Measurements from ENCODE around the gene DENND4A. TPM values are rescaled to one million over a fixed set of nuclear protein-coding genes. Genes with fewer than 3 reads are reported as not detected.

DENND4A gene
- polyA plus RNA-seq, 2 of the 4 experiments (the other 2 are of a cell fraction): 5.6 to 16.8 TPM

DNA sequence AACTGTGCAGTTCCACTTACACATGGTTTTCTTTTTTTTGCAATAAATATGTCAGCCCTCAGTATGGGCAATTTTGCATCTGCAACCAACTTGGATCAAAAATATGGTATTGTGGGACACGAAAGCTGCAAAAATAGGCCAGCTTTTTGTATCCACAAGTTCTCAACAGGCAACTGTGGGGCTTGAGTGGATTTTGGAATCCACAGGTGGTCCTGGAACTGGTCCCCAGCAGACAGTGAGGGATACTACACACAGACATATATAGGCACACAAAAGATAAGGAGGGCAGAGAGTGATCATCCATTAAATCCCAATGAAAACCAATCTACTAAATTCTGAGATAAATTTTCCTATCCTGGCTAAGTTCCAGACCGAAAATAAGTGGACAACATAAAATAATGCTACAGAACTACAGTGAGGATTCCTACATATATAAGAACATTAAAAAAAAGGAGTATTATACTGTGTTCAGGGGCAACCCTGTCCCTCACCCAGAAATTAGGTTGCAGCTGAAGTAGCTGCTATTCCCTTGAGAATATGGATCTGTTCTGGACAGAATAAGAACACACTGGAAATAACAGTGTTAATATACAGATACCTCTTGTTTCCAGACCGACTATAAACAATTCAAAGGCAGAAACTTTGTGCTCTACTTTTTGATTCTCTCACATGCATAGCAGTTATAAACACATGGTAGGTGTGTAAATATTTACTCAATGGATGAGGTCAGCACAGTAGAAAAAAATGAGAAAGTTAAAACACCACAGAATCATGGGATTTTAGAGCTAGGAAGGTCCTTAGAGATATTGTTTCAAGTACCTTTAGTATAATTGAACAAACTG is 25.4 kb downstream of the DENND4A start:
- Histone ChIP-seq H3K4me2 (peak overlapping the region; percentile 49), H3K4me3 (no peak overlapping the region), H3K4me1 (peaks cover 15% of the 10 kb centered on the region), H3K27ac (no peak overlapping the region), H3K9me3 (no peaks in the 10 kb centered on the region)
- DNase-seq (ENCODE audit: low read depth in 1 of 2, low spot score in 1 of 2): peak in 1 of 2 experiments; percentile 23
- peak; percentile 71 to 72; a peak in 5 of 6 replicates for ATAC-seq
- TF ChIP-seq FOSL2 (IDR thresholded peaks at IDR 0.05): no peak
- peak; percentile 22; the same call in 1 of the 2 replicates for TF ChIP-seq FOSL2 (CRISPR knock-in tag; IDR thresholded peaks at IDR 0.05)
- no peak for TF ChIP-seq KDM5A (IDR thresholded peaks at IDR 0.05)
- TF ChIP-seq, protein P1, sequence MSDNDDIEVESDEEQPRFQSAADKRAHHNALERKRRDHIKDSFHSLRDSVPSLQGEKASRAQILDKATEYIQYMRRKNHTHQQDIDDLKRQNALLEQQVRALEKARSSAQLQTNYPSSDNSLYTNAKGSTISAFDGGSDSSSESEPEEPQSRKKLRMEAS (IDR thresholded peaks at IDR 0.05): peak; percentile 54; the same call in 1 of the 2 replicates
- CTCF ChIA-PET: interaction anchor here (0.8 to 1.5 kb wide), 4 partner anchors 12 to 62 kb away, joined by 3 to 4 read pairs (median 3); no protein-coding TSS in a partner anchor
- FAIRE-seq: no peak
- POLR2A ChIA-PET: no interaction called here
- 52% methylated on average over 3 of the region's 3 CpGs for WGBS (ENCODE audit: missing lambda C conversion rate)

DNA sequence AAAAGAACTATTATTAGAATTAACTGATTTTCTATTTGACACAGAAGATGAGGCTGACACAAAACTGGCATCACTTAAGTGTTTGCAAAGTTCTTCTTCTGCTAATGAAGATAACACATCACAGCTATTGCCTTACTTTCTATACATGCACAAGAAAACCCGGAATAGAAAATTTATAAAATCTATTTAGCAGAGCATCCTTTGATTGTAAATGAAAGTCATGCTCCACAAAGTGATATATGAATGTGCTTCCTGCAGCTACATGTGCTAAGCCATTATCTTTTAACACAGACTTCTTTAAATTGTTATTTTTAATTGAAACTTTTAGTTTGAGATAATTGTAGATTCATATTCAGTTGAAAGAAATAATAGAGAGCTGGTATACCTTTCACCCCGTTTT is 27.0 kb downstream of the DENND4A start:
- ChIA-PET POLR2A (no interaction called here), CTCF (no interaction called here)
- WGBS (ENCODE audit: missing lambda C conversion rate): 80% methylated on average over 2 of the region's 2 CpGs
- no peak overlapping the region for H3K27ac ChIP-seq
- no peak for DNase-seq (ENCODE audit: low read depth in 1 of 2, low spot score in 1 of 2)
- no peak for ATAC-seq
- TF ChIP-seq FOSL2 (IDR thresholded peaks at IDR 0.05) (no peak), FOSL2 (CRISPR knock-in tag; IDR thresholded peaks at IDR 0.05) (no peak), TP53 (CRISPR knock-in tag; IDR thresholded peaks at IDR 0.05) (no peak), EHF (CRISPR knock-in tag; IDR thresholded peaks at IDR 0.05) (no peak), CEBPB (IDR thresholded peaks at IDR 0.05) (no peak), ESRRA (IDR thresholded peaks at IDR 0.05; ENCODE audit: borderline replicate concordance, low read length) (no peak), GATA3 (IDR thresholded peaks at IDR 0.05; ENCODE audit: borderline replicate concordance) (no peak), HOXB13 (CRISPR knock-in tag; IDR thresholded peaks at IDR 0.05; ENCODE audit: low read depth) (no peak), MAZ (IDR thresholded peaks at IDR 0.05; ENCODE audit: borderline replicate concordance, low read depth, low read length) (no peak), FOXS1 (CRISPR knock-in tag; IDR thresholded peaks at IDR 0.05) (no peak), HEYL (CRISPR knock-in tag; IDR thresholded peaks at IDR 0.05) (no peak), CHD4 (IDR thresholded peaks at IDR 0.05; ENCODE audit: borderline replicate concordance) (no peak), CBX2 (IDR thresholded peaks at IDR 0.05; ENCODE audit: borderline replicate concordance, low read depth) (no peak), HDAC2 (IDR thresholded peaks at IDR 0.05) (no peak), RNF2 (IDR thresholded peaks at IDR 0.05; ENCODE audit: borderline replicate concordance, low read depth) (no peak)
- TF ChIP-seq, protein P2, sequence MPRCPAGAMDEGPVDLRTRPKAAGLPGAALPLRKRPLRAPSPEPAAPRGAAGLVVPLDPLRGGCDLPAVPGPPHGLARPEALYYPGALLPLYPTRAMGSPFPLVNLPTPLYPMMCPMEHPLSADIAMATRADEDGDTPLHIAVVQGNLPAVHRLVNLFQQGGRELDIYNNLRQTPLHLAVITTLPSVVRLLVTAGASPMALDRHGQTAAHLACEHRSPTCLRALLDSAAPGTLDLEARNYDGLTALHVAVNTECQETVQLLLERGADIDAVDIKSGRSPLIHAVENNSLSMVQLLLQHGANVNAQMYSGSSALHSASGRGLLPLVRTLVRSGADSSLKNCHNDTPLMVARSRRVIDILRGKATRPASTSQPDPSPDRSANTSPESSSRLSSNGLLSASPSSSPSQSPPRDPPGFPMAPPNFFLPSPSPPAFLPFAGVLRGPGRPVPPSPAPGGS (IDR thresholded peaks at IDR 0.05): no peak
- TF ChIP-seq, protein P3, sequence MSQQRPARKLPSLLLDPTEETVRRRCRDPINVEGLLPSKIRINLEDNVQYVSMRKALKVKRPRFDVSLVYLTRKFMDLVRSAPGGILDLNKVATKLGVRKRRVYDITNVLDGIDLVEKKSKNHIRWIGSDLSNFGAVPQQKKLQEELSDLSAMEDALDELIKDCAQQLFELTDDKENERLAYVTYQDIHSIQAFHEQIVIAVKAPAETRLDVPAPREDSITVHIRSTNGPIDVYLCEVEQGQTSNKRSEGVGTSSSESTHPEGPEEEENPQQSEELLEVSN (IDR thresholded peaks at IDR 0.05; ENCODE audit: borderline replicate concordance, low read depth): no peak
- FAIRE-seq: no peak
- H3K4me2 ChIP-seq: no peak overlapping the region
- H3K4me1 ChIP-seq: peaks cover 15% of the 10 kb centered on the region
- H3K4me3 ChIP-seq: no peak overlapping the region
- no peaks in the 10 kb centered on the region for H3K9me3 ChIP-seq

DNA sequence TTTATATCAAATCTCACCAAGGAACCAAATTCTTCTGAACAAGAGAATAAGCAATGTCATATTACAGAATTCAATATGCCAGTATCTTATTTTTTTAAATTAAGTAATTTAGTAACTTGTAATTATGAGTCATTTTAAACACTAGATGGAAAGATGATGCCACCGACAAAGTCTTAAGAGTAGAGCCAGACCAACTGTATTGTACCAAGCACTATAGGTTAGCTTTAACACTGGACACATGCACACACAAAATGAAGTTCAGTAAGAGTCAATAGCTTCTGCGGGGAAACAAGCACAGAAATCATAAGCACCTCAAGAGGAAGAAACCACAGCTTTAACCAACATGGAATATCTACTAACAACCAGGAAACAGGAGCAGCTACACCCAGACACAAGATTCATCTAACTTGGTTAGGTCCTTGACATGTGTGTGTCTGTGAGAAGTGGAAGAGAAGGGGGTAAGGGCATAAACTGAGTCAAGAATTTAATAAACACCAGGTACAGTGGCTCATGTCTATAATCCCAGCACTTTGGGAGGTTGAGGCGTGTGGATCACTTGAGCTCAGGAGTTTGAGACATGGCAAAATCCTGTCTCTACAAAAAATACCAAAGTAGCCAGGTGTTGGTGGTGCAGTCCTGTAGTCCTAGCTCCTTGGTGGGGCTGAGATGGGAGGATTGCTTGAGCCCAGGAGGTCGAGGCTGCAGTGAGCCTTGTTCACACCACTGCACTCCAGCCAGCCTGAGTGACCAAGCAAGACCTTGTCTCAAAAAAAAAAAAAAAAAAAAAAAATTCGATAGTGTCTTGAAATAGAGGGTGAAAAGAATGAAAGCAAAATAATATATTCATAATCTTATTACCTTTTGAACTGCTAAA is 28.9 kb downstream of the DENND4A start:
- TF ChIP-seq FOSL2 (IDR thresholded peaks at IDR 0.05) (no peak), FOSL2 (CRISPR knock-in tag; IDR thresholded peaks at IDR 0.05) (0 out of 2 replicates have a peak, but pooled peaks have one; percentile 8), CBX2 (IDR thresholded peaks at IDR 0.05; ENCODE audit: borderline replicate concordance, low read depth) (no peak), SREBF2 (IDR thresholded peaks at IDR 0.05) (no peak), PHF8 (IDR thresholded peaks at IDR 0.05; ENCODE audit: borderline replicate concordance, low read depth) (no peak)
- TF ChIP-seq, protein P4, sequence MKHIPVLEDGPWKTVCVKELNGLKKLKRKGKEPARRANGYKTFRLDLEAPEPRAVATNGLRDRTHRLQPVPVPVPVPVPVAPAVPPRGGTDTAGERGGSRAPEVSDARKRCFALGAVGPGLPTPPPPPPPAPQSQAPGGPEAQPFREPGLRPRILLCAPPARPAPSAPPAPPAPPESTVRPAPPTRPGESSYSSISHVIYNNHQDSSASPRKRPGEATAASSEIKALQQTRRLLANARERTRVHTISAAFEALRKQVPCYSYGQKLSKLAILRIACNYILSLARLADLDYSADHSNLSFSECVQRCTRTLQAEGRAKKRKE (CRISPR knock-in tag; IDR thresholded peaks at IDR 0.05; ENCODE audit: low read depth): no peak
- 69% methylated on average over 5 of the region's 5 CpGs for WGBS (ENCODE audit: missing lambda C conversion rate)
- H3K4me2 ChIP-seq: no peak overlapping the region
- peak; percentile 46 for FAIRE-seq
- H3K4me3 ChIP-seq: no peak overlapping the region
- H3K4me1 ChIP-seq: peaks cover 15% of the 10 kb centered on the region
- no peak overlapping the region for H3K27ac ChIP-seq
- no peak for ATAC-seq
- H3K9me3 ChIP-seq: no peaks in the 10 kb centered on the region
- CTCF ChIA-PET: interaction anchor here (1.5 kb wide), 1 partner anchor 10 kb away, joined by 7 read pairs; no protein-coding TSS in a partner anchor
- POLR2A ChIA-PET: no interaction called here
- no peak for DNase-seq (ENCODE audit: low read depth in 1 of 2, low spot score in 1 of 2)
